Mucosa of gallbladder (tissue), 1 donor: Measurements from ENCODE around the gene SCYGR3. TPM values are rescaled to one million over a fixed set of nuclear protein-coding genes. Genes with fewer than 3 reads are reported as not detected.
A peak's percentile ranks its signal among the peaks of the same experiment; 100 is the strongest.
"Not testable (repeated sequence)": the region's sequence is repeated elsewhere in the genome, so short reads cannot be mapped to it uniquely, and the experiment has no call there.

Experiments used
- DNase-seq: peaks from one replicate; pipeline ENCODE4 v3.0.0-alpha.2; 2020; ENCODE audit warnings: low spot score
- total RNA-seq: library from RNA; stranded (reverse); gene quantifications from one replicate; pipeline ENCODE4 v1.2.1, GENCODE V29; 2021
- donor health status: DM: no; HTN: no; CAD: no.

Gene SCYGR3
- total RNA-seq, 1 donor from 2014 or later, result not detected

DNA sequence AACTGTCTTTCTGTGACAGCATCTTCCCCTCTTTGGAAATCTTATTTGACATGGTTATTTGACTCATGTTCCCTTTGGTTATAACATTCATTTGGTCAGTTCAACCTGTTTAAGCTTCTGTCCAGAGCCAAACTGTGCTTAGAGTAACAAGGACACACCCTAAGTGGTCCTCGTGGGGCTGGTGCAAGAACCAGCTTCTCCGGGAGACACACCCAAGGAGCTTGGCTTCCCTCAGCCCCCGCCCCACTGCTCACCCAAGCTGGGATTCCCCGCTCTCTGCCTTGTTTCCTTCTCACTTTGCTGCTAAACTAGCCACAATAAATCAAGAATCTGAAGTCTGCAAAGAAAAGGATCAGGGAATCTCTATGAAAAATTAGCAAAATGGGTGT is 1.4 kb downstream of the SCYGR3 start:
- DNase-seq, result no peak

DNA sequence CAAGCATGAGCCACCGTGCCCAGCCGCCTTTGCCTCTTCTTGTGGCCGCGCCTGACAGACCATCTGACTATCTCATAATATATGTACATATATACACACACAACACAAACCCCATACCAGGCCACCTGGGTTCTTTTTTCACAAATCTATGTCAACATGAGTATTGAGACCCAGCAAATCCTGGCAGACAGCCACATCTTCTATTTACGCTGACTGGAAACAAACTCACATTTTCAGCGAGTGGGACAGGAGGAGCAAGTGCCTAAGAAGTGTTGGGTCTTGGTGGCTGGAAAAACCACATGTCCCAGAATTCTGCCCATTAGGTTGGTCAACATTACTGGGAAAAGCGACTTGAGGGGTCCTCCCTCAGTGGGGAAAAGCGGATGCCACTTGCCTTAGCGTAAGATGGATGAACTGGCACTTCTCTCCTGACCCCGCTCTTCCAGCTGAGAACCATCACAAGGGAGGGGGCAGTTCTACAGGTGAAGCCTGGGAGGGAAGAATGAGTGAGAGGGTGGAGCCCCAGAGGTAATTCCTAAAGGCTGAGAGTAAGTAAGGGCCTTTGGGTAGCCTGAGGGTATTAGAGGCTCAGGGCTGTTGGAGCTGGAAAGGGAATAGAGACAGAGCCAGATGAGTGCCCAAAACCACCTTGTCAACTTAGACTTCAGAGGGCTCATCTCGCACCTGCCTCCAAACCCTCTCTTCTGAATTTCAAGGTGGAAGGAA is 1.9 kb downstream of the SCYGR3 start:
- no peak for DNase-seq

DNA sequence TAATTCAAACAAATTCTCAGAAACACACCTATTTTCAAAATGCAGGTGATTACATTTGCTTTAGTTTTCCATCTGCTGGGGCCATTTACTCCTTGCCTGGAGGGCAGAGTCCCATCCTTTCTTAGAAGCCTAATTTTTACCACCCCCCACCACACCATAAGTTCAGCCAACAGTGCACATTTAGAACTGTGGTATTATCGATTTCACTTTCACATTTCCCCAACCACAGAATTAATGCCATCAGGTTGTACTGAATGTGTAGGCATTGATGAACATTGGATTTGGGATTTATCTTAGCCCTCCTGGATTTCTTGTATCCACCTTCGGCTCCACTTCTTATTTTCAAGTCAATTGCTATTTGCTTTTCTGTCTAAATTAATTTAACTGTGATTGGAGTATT is 4.5 kb downstream of the SCYGR3 start:
- DNase-seq, result no peak

DNA sequence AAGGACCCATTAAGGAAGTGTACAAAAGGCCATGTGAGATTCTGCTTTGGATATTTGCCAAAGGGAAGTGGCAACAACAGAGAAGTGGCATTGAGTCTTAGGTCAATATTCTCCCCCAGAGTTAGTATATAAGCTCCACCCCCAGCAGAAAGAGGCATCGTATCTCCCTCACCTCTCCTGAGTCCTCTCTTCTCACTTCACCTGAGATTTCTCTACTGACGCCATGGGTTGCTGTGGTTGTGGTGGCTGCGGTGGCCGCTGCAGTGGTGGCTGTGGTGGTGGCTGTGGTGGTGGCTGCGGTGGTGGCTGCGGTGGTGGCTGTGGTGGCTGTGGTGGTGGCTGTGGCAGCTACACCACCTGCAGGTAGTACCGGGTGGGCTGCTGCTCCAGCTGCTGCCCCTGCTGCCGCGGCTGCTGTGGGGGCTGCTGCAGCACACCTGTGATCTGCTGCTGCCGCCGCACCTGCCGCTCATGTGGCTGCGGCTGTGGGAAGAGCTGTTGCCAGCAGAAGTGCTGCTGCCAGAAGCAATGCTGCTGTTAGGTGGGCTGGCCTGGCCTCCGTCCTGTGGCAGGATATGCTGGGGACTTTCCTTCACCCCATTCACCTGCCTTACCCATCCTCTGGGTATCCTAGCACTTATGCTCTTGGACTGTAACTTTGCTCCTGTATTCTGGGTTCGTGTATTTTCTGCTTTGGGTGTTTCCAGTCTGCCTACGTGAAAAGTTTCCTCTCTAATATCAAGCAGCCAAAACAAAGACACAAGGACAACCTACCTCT is 5.9 kb downstream of the SCYGR3 start:
- peak; percentile 15 for DNase-seq

DNA sequence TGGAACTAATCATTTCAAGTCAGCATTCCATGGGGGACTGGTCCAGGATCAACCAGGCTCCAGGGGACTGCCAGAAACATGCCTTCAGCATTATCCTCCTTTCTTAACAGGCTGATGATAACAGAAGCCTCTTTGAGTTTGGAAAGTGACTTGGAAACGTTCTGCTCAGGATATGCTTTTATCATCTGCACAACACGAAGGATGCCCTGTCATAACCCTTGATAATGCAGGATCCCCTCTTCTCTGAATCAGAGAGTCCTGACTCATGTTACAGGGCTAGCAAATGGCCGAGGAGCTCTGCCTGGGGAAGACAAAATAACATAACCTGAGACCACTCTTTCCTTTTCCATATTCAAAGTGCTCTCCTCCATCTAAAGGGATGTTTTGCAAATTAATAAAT is 6.7 kb downstream of the SCYGR3 start:
- DNase-seq, result no peak

DNA sequence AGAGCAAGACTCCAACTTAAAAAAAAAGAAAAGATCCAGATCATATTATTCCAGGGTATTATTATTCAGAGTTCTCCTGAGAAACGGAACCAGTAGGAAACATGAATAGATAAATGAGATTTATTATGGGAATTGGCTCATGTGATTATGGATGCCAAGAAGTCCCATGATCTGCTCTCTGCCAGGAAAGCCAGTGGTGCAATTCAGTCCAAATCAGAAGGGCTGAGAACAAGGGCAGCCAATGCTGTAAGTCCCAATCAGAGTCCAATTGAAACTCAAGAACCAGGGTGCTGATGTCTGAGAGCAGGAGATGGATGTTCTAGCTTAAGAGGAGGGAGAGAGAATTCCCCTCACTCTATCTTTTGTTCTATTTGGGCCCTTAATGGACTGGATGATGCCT is 8.2 kb downstream of the SCYGR3 start:
- no peak for DNase-seq

DNA sequence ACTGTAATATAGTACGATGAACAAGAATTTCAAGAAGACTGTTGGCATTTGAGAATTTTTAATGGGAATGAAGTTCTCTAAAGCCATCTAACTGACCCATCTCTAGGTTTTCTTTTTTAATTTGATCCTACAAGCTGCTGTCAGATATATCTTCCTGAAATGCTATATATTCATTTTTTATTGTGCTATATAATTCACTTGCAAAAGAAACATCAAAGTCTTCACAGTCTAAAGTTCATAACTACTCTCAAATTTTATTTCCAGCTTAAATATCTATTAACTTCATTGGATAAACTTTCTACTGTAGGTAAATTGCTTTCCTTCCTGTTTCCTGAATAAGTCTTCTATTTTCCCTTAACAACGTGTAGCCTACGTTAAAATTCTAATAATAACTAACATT is 12.3 kb downstream of the SCYGR3 start:
- no peak for DNase-seq

DNA sequence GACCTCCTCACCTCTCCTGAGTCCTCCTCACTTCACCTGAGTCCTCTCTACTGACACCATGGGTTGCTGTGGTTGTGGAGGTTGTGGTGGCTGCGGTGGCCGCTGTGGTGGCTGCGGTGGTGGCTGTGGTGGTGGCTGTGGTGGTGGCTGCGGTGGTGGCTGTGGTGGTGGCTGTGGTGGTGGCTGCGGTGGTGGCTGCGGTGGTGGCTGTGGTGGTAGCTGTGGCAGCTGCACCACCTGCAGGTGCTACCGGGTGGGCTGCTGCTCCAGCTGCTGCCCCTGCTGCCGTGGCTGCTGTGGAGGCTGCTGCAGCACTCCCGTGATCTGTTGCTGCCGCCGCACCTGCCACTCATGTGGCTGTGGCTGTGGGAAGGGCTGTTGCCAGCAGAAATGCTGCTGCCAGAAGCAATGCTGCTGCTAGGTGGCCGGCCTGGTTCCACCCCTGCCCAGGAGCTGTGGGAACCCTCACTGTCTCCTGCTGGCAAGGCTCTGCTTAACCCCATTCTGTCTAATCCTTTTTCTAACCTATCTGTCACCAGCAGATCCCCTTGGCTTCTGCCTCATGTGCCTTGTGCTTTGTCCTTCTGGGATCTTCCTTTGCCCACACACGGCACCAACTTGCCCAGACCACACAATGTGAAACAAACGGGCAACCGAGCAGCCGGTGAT is 15.7 kb downstream of the SCYGR3 start, which contains the start of gene SCYGR2:
Gene SCYGR2 (plus strand): TSS at position 59 of the 669 bp plus-strand sequence. CDS start 0 bp downstream, at position 59.
- not testable (repeated sequence) for DNase-seq

DNA sequence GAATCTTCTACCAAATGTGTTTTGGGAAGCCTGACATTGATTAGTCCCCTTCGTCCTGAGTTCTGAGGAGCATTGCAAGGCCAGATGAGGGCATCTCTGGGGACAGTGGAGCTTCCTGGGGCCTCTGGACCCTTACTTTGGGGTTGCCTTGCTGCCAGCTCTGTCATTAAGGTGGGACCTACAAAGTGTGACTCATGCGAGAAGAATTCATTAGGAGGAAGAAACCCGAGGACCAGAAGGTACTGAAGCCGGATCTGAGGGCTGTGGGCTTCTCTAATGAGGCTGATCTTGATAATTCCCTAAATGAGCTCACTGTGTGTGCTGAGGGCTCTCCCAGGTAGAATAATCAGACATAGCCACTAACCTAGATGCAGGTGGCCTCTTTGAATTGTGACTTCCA is 16.6 kb downstream of the SCYGR3 start:
- no peak for DNase-seq

DNA sequence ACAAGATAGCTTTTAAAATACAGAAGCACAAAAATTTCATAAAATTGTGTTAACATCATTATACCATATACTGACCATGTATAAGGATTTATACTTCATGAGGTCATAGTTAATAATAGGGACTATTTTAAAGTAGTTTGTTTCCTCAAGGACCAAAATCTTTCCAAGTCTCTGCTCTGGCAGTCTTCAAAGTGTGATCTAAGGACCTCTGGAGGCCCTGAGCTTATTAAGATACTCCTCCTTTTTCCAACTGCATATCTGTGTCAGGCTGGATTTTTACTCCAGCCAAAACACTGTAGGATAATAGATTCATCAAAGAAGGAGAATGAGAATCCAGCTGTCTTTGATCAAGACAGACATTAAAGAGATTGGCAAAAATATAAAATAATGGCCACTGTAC is 17.6 kb downstream of the SCYGR3 start:
- DNase-seq, result no peak

DNA sequence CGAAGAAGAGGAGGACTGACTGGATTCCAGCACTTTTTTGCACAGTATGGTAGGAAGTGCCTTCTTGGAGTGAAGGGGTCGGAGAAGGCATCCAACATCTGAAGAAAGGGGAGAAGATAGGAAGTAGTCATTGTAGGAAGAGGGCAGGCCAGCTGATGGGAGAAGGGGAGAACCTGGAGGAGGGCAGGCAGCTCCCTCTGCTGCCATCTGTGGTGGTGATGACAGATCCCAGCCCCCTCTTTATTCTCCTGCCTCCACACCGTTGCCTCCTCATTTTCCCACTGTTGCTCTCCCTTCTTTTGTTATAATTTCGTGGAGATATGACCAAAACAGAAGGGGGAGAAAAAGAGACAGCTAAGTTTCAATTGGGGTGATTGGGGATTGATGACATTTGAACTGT is 18.8 kb downstream of the SCYGR3 start:
- no peak for DNase-seq

DNA sequence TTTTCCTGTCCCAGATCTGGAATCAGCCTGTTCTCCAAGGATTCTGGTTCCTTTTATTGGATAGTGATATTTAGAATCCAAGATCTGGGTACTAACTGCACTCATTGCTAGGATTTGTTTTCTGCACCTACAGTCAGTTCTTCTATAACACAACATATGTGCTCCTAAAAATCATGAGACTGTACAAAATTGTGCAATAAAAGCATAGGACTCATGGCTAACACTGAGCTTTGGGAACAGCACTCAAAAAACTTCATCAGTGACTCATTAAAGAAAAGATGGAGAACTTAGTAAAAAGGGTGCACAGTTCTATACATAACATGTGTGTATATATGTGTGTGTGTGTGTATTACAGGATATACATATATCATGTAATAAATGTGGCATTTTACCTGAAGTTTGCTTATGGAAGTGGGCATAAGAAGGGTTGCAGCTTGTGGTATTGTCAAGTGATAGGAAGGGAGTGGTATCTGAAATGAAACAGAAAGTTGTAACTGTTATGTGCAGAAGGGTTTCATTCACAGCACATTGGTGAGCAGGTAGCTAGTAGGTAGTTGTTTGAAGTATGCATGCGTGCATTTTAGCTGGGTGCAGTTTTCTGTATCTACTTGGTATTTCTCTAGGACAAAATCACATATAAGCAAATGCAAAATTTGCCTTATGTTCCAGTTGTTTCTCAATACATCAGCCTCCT is 21.8 kb downstream of the SCYGR3 start:
- DNase-seq, result no peak

DNA sequence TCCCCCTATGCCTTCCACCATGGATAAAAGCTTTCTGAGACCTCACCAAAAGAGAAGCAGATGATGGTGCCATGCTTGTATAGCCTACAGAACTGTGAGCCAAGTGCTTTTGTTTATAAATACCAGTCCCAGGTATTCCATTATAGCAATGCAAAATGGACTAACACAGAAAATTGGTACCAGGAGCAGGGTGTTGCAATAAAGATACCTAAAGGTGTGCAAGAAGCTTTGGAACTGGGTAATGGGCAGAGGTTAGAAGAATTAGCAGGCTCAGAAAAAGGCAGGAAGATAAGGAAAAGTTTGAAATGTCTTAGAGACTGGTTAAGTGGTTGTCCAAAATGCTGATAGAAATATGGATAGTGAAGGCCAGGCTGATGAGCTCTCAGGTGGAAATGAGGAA is 32.3 kb downstream of the SCYGR3 start:
- DNase-seq, result no peak

DNA sequence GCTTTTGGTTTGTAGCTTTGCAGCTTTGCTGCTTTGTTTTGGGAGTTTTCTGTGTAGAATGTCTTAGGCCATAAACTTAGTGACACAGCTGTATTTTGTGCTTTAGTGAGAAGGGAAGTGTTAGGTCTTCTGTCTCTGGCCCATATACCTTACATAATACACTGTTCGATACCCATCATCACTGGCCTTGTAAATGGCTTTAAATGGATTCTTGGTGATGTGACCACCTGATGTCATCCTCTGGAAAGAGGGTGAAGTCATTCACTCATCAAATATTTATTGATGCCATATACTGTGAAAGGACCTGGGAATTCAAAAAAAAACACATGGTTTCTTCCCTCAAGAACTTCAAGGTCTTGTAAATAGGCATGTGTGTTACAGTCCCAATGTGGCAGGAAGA is 34.8 kb downstream of the SCYGR3 start:
- no peak for DNase-seq

DNA sequence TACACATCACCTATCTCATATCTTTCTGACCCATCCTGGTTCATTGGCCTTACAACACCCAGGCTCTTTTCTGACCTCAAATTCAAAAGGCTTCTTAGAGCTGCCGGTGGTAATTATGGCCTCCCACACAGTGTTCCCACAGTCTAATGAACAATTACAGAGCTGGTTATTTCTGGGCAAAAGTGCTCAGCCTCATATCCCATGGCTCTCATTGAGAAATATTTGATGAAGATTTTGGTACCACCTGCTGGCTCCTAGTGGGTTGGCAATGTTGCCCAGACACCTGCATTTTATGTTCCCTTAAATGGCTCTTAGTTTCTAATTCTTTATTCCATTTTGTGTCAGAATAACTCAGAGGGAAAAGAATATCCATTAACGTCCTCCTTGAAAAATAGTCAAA is 36.0 kb downstream of the SCYGR3 start:
- no peak for DNase-seq

DNA sequence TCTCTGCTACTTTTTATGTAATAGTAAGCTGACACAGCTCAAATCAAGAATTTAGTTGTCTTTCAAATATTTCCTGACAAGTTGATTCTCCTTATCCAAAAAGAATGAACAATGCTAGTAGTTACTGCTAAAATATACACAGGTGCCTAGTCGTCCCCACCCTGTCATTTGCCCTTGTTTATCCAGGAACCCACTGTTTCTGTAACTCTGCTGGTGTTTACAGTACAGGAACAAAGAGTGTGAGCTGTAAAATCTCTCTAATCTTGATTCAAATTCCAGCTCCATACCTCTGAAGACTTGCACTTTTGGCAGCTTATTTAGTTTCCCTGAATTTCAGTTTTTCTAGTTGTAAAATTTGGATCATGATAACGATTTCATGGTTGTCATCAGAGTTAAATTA is 37.1 kb downstream of the SCYGR3 start:
- DNase-seq, result no peak

DNA sequence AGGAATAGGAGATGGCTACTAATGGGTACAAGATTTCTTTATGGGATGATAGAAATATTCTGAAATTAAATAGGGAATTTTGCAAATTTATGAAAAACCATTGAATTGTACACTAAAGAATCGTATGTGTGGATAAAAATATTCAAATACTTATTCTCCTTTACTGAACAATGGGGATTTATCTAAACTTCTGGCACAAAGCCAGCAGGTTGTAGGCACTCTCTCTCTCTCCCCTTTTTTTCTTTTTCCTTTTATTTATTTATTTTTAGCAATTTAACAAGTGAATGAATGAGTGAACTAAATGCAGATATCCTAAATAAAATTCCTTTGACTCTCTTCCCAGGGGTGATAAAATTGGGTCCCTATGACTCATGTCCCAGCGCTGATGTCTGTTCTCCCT is 37.8 kb downstream of the SCYGR3 start:
- no peak for DNase-seq

DNA sequence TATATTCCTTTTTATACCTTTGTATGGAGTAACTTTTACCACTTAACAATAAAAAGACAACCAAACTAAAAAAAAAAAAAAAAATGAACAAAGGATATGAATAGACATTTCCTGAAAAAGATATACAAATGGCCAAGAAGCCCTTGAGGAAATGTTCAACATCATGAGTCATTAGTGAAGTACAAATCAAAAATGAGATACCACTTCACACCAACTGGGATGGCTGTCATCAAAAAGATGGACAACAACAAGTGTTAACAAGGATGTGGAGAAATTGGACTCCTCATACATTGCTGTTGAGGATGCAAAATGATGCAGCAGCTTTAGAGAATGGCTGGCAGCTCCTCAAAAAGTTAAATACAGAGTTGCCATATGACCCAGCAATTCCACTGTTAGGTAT is 38.5 kb downstream of the SCYGR3 start:
- DNase-seq, result no peak

DNA sequence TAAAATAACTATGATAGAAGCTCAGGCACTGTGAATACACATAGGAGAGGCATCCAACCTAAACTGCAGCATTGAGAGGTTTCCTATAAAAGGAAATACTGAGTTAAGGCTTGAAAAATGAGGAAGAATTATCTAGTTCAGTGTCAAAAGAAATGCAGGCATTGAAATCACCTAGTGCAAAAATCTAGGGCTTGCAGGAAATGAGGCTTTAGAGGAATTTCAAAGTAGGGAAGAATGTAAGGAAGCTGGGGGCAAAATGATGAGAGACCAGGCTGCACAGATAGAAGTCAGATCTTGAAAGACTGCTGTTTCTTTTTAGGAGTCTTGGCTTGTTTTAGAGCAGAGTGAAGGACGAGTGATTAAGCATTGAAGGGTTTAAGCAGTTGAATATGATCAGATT is 44.0 kb downstream of the SCYGR3 start:
- DNase-seq, result no peak

DNA sequence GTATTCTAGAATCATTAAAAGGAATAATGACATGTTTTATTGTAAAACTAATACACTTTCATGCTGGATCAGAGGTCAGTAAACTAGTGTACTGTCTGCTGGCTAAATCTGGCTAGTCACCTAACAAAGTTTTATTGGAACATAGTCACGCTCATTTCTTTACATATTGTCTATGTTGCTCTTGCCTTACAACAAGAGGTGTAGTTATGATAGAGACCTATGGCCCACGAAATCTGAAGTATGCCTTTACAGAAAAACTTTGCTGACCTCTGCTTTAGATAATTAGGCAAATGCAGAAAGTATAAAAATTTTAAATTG is 45.8 kb downstream of the SCYGR3 start:
- no peak for DNase-seq

DNA sequence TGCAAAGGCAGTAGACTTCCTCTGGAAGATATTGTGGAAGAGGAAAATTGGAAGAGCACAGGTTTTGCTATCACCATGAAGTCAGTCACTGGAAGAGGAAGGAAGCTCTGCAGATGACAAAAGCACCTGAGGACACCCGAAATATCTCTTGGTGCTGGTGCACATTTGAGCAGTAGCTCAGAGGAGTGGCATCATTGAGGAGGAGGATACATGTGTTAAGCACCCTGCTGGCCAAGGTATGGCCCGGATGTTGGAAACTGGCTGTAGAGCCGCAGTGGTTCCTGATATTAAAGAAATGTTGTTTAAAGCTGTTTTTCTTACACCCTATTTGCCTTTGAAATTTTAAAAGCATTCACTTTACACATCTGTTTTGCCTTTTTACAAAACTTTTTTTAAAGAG is 48.6 kb downstream of the SCYGR3 start:
- DNase-seq, result no peak

DNA sequence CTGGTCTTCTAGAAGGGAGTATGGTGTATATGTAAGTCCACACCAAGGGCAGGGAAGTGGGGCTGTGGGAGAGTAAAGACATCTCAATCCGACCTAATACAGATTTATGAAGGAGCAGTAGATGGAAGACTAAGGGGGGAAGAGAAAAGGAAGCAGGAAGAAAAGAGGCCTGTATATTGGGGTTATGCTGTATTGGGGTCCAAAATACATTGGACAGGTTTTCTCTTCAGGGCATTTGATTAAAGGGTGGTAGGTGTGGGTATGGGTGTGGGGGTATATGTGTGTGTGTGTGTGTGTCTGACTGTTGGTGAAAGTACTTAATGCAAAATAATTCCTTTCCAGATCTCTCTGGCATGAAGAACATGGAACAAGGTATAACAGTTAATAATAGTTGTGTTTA is 49.6 kb downstream of the SCYGR3 start:
- DNase-seq, result no peak
